HG03432 (cell line): ENCODE measurements around the gene CFAP99.
"Not testable (repeated sequence)": the region's sequence is repeated elsewhere in the genome, so short reads cannot be mapped to it uniquely, and the experiment has no call there.

Experiments
- ATAC-seq: cut with Tn5 transposase; IDR thresholded peaks from one replicate; pipeline ENCODE4 v1.9.1; 2021; ENCODE audit warnings: mild to moderate bottlenecking, moderate library complexity; ENCODE audit not compliant: unreplicated experiment

Gene CFAP99

GRCh38 chr4:2427383-2428334 is 8.9 kb downstream of the CFAP99 start:
- ATAC-seq, result no peak

GRCh38 chr4:2428496-2429213 is 9.9 kb downstream of the CFAP99 start:
- ATAC-seq, result no peak

GRCh38 chr4:2429945-2430757 is 11.4 kb downstream of the CFAP99 start:
- ATAC-seq, result not testable (repeated sequence)

- no peak for ATAC-seq
Observed at GRCh38 chr4:2432004-2432403, 13.2 kb downstream of the CFAP99 start.

GRCh38 chr4:2432991-2433530 is 14.3 kb downstream of the CFAP99 start:
- ATAC-seq, result no peak

- ATAC-seq, result no peak
Observed at GRCh38 chr4:2433609-2434350, 15.0 kb downstream of the CFAP99 start.

- ATAC-seq, result no peak
Observed at GRCh38 chr4:2434420-2434819, 15.7 kb downstream of the CFAP99 start.

GRCh38 chr4:2436301-2436700 is 17.5 kb downstream of the CFAP99 start:
- no peak for ATAC-seq

GRCh38 chr4:2436761-2437474 is 18.2 kb downstream of the CFAP99 start:
- no peak for ATAC-seq

GRCh38 chr4:2437475-2438215 is 18.9 kb downstream of the CFAP99 start:
- no peak for ATAC-seq

GRCh38 chr4:2438822-2439718 is 20.3 kb downstream of the CFAP99 start:
- ATAC-seq, result no peak

GRCh38 chr4:2441393-2442174 is 22.8 kb downstream of the CFAP99 start:
- peak; percentile 77 for ATAC-seq

- ATAC-seq, result no peak
Observed at GRCh38 chr4:2442175-2442993, 23.6 kb downstream of the CFAP99 start.

- no peak for ATAC-seq
Observed at GRCh38 chr4:2443061-2443730, 24.4 kb downstream of the CFAP99 start.

GRCh38 chr4:2443956-2444740 is 25.4 kb downstream of the CFAP99 start:
- no peak for ATAC-seq
